Panc1 (cell line): Measurements from ENCODE around the gene NPW. TPM values are rescaled to one million over a fixed set of nuclear protein-coding genes. Genes with fewer than 3 reads are reported as not detected.
A peak's percentile ranks its signal among the peaks of the same experiment; 100 is the strongest.

Experiments
- ATAC-seq: fragments of 200-7000 bp; cut with Tn5 transposase; 2 replicates; pipeline ENCODE4 v1.9.1; 2020; ENCODE audit warnings: mild to moderate bottlenecking, moderate library complexity
- BruUV-seq: library from RNA; stranded (reverse); fragments of 400-500 nt; replicated peaks from 2 replicates; lab custom pipeline; 2021; lab: Mats Ljungman, UMichigan
- CTCF ChIA-PET: fragments of 300-600 bp; sonication (Branson Sonifier 250); formaldehyde crosslinking; loops from one replicate; lab custom pipeline; 2022; ENCODE audit warnings: antibody characterized with exemption; lab: Charles Lee
- POLR2A ChIA-PET: fragments of 300-600 bp; sonication (Branson Sonifier 250); formaldehyde crosslinking; loops from one replicate; lab custom pipeline; 2022; ENCODE audit warnings: antibody characterized with exemption; lab: Charles Lee
- DNase-seq: peaks from one replicate; pipeline ENCODE4 v3.0.0-alpha.2; 2010; ENCODE audit warnings: low read depth, low spot score
- H3K27ac ChIP-seq: 2 replicates; pipeline ENCODE4 v1.5.1; 2011; ENCODE audit warnings: mild to moderate bottlenecking, low read length, inconsistent platforms
- H3K27me3 ChIP-seq: fragments of 200-500 bp; sonication (Bioruptor generic); 2 replicates; pipeline ENCODE4 v1.6.0; 2014; ENCODE audit warnings: low read length, inconsistent platforms; ENCODE audit not compliant: control insufficient read depth, insufficient read depth
- H3K36me3 ChIP-seq: fragments of 200-500 bp; sonication (Bioruptor generic); 2 replicates; pipeline ENCODE4 v1.5.1; 2014; ENCODE audit warnings: inconsistent platforms, mild to moderate bottlenecking, low read length, moderate library complexity; ENCODE audit not compliant: control insufficient read depth, insufficient read depth
- H3K4me1 ChIP-seq: 2 replicates; pipeline ENCODE4 v1.5.1; 2011; ENCODE audit warnings: inconsistent platforms, mild to moderate bottlenecking, low read length, moderate library complexity; ENCODE audit not compliant: control insufficient read depth, insufficient read depth
- H3K4me3 ChIP-seq, 2 experiments: 2 replicates each; pipeline ENCODE4 v1.5.1; 2011 to 2012; ENCODE audit warnings: low read depth in 2 of 2, low read length in 2 of 2, mild to moderate bottlenecking in 2 of 2, inconsistent platforms in 1 of 2, moderate library complexity in 1 of 2
- H3K9me3 ChIP-seq: fragments of 200-500 bp; sonication (Bioruptor generic); 2 replicates; pipeline ENCODE4 v1.5.1; 2014; ENCODE audit warnings: low read depth, mild to moderate bottlenecking, inconsistent platforms, low read length, moderate library complexity; ENCODE audit not compliant: control insufficient read depth, insufficient read depth
- CTCF ChIP-seq: fragments of 450-650 bp; IDR thresholded peaks from 2 replicates; pipeline ENCODE4 v1.5.1; 2017; ENCODE audit warnings: mild to moderate bottlenecking
- POLR2AphosphoS5 ChIP-seq: IDR thresholded peaks from 2 replicates; pipeline ENCODE4 v1.6.1; 2012; ENCODE audit warnings: mild to moderate bottlenecking, low read depth, low read length, moderate library complexity
- REST ChIP-seq, 2 experiments: IDR thresholded peaks; 2 replicates each; pipeline ENCODE4 v1.6.1; 2011 to 2012; ENCODE audit warnings: low read depth in 2 of 2, control low read depth in 1 of 2, low read length in 1 of 2, mild to moderate bottlenecking in 1 of 2, moderate library complexity in 1 of 2; ENCODE audit not compliant: insufficient read depth in 1 of 2
- SIN3A ChIP-seq: IDR thresholded peaks from 2 replicates; pipeline ENCODE4 v1.6.1; 2012; ENCODE audit warnings: low read depth, mild to moderate bottlenecking, low read length, moderate library complexity, borderline replicate concordance; ENCODE audit not compliant: insufficient read depth
- TCF7L2 ChIP-seq: IDR thresholded peaks from 2 replicates; pipeline ENCODE4 v1.6.1; 2011; ENCODE audit warnings: mild to moderate bottlenecking, low read depth, low read length, inconsistent platforms
- in situ Hi-C: cut with HindIII; loops from 2 replicates; pipeline ENCODE4 v1.10.0; 2016; ENCODE audit warnings: low sequenced_read_pairs, low pct_unique_long_range_greater_than_20kb
- intact Hi-C: fragments of 100-400 bp; cut with micrococcal nuclease; formaldehyde crosslinking; loops from one replicate; pipeline ENCODE4 v1.10.0; 2022; ENCODE audit not compliant: unreplicated experiment
- total RNA-seq: library from RNA; stranded (reverse); gene quantifications from one replicate; pipeline ENCODE4 v1.2.1, GENCODE V29; 2021; ENCODE audit not compliant: unreplicated experiment

NPW gene
- total RNA-seq, 1 experiment from 2014 or later = 15.3 TPM

- no peaks in the 10 kb centered on the region for H3K27me3 ChIP-seq
- peak overlapping the region; percentile 77 for H3K27ac ChIP-seq
- H3K36me3 ChIP-seq = no peaks in the 10 kb centered on the region
- DNase-seq = no peak
- CTCF ChIA-PET = interaction anchor here (0.9 kb wide), 1 partner anchor 201 kb away, joined by 3 read pairs; no protein-coding TSS in a partner anchor
- H3K4me3 ChIP-seq = no peak overlapping the region
- intact Hi-C loops = loop anchor here (10.0 kb wide), 1 partner anchor 120 kb away; the partner anchor contains the start of gene RAB26
- POLR2A ChIA-PET = no interaction called here
- TF ChIP-seq SIN3A (no peak), REST (IDR thresholded peaks at IDR 0.05; ENCODE audit: insufficient read depth in 1 of 2, low read depth in 2 of 2, low read length in 1 of 2) (no peak), TCF7L2 (no peak), CTCF (no peak)
- no peaks in the 10 kb centered on the region for H3K9me3 ChIP-seq
- H3K4me1 ChIP-seq = peaks cover 44% of the 10 kb centered on the region
- BruUV-seq = no TSS peak
- no peak for ATAC-seq
- in situ Hi-C loops = no loop called here
These were observed 5.7 kb downstream of the NPW start for GRCh38 chr16:2025251-2025650.

GRCh38 chr16:2025878-2026460 lies 6.4 kb downstream of the NPW start:
- peak overlapping the region; percentile 77 for H3K27ac ChIP-seq
- POLR2A ChIA-PET = no interaction called here

More at GRCh38 chr16:2025878-2026460, 6.4 kb downstream of the NPW start:
- in situ Hi-C loops = no loop called here
- peaks cover 51% of the 10 kb centered on the region for H3K4me1 ChIP-seq
- no peaks in the 10 kb centered on the region for H3K9me3 ChIP-seq
- no peak for DNase-seq
- no peaks in the 10 kb centered on the region for H3K27me3 ChIP-seq
- no peak for TF ChIP-seq SIN3A
- TF ChIP-seq POLR2AphosphoS5 = no peak
- no peak for TF ChIP-seq CTCF
- TF ChIP-seq REST (IDR thresholded peaks at IDR 0.05; ENCODE audit: insufficient read depth in 1 of 2, low read depth in 2 of 2, low read length in 1 of 2) = no peak
- TF ChIP-seq TCF7L2 = no peak
- BruUV-seq = no TSS peak
- no peaks in the 10 kb centered on the region for H3K36me3 ChIP-seq
- ATAC-seq = no peak
- H3K4me3 ChIP-seq = peak overlapping the region; percentile 29 to 52
- intact Hi-C loops = loop anchor here (10.0 kb wide), 1 partner anchor 119 kb away; the partner anchor contains the start of gene RAB26
- CTCF ChIA-PET = interaction anchor here (0.9 kb wide), 1 partner anchor 200 kb away, joined by 3 read pairs; no protein-coding TSS in a partner anchor
